A673 (cell line): ENCODE measurements around the gene C2orf68. TPM values are rescaled to one million over a fixed set of nuclear protein-coding genes. Genes with fewer than 3 reads are reported as not detected.
"Not testable (repeated sequence)": the region's sequence is repeated elsewhere in the genome, so short reads cannot be mapped to it uniquely, and the experiment has no call there.

Source experiments
- BruUV-seq: library from RNA; stranded (reverse); fragments of 400-500 nt; replicated peaks from 2 replicates; lab custom pipeline; 2021; lab: Mats Ljungman, UMichigan
- CTCF ChIA-PET: fragments of 300-600 bp; sonication (Branson Sonifier 250); formaldehyde crosslinking; loops from one replicate; lab custom pipeline; 2022; ENCODE audit warnings: antibody characterized with exemption; lab: Charles Lee
- POLR2A ChIA-PET: fragments of 300-600 bp; sonication (Branson Sonifier 250); formaldehyde crosslinking; loops from one replicate; lab custom pipeline; 2022; ENCODE audit warnings: antibody characterized with exemption; ENCODE audit not compliant: low non-redundant PET; lab: Charles Lee
- DNase-seq: peaks from one replicate; pipeline ENCODE4 v3.0.0-alpha.2; 2015; ENCODE audit warnings: low spot score
- H3K27ac ChIP-seq: fragments of 200-600 bp; sonication (generic); 2 replicates; pipeline ENCODE4 v1.5.1; 2016; ENCODE audit warnings: mixed run types, low read depth, mild to moderate bottlenecking, mixed read lengths, antibody characterized with exemption, low read length; ENCODE audit not compliant: poor library complexity, severe bottlenecking
- H3K27me3 ChIP-seq: fragments of 200-600 bp; sonication (generic); replicated peaks from 2 replicates; pipeline ENCODE4 v1.6.1; 2017; ENCODE audit warnings: mixed run types, low read depth, mild to moderate bottlenecking, mixed read lengths, antibody characterized with exemption, low read length; ENCODE audit not compliant: insufficient read depth, poor library complexity
- H3K36me3 ChIP-seq: fragments of 200-600 bp; sonication (generic); 2 replicates; pipeline ENCODE4 v1.6.1; 2016; ENCODE audit warnings: mixed run types, mild to moderate bottlenecking, mixed read lengths, antibody characterized with exemption, low read length; ENCODE audit not compliant: insufficient read depth, poor library complexity, severe bottlenecking
- H3K4me1 ChIP-seq: fragments of 200-600 bp; sonication (generic); 2 replicates; pipeline ENCODE4 v1.6.1; 2017; ENCODE audit warnings: mixed run types, mild to moderate bottlenecking, mixed read lengths, antibody characterized with exemption, low read length; ENCODE audit not compliant: insufficient read depth, poor library complexity, severe bottlenecking
- H3K4me3 ChIP-seq: fragments of 200-600 bp; sonication (generic); 2 replicates; pipeline ENCODE4 v1.5.1; 2016; ENCODE audit warnings: low read depth, mixed run types, mild to moderate bottlenecking, mixed read lengths, low read length; ENCODE audit not compliant: poor library complexity, severe bottlenecking
- H3K9me3 ChIP-seq: fragments of 200-600 bp; sonication (generic); 2 replicates; pipeline ENCODE4 v1.6.1; 2016; ENCODE audit warnings: mixed run types, low read depth, mild to moderate bottlenecking, mixed read lengths, antibody characterized with exemption, low read length; ENCODE audit not compliant: poor library complexity, severe bottlenecking
- EZH2 ChIP-seq: fragments of 200-600 bp; sonication (generic); IDR thresholded peaks from 2 replicates; pipeline ENCODE4 v1.6.1; 2017; ENCODE audit warnings: borderline replicate concordance, low read depth, mild to moderate bottlenecking, mixed read lengths, antibody characterized with exemption, low read length; ENCODE audit not compliant: poor library complexity, severe bottlenecking
- intact Hi-C: fragments of 100-400 bp; cut with micrococcal nuclease; formaldehyde crosslinking; loops from one replicate; pipeline ENCODE4 v1.10.0; 2022; ENCODE audit not compliant: unreplicated experiment
- total RNA-seq: library from RNA; stranded (reverse); gene quantifications from 2 replicates; pipeline ENCODE4 v1.2.3, GENCODE V29; 2021
- TF ChIP-seq, protein P1 (sequence below): fragments of 300-800, 200-600 bp; sonication (generic); conservative IDR thresholded peaks from 2 replicates; pipeline ENCODE4 v1.5.1; 2017; ENCODE audit warnings: low read depth, mild to moderate bottlenecking, antibody characterized with exemption, low read length, moderate library complexity, mixed read lengths

C2orf68 gene
- total RNA-seq, 1 experiment from 2014 or later, result 46.4 TPM

DNA sequence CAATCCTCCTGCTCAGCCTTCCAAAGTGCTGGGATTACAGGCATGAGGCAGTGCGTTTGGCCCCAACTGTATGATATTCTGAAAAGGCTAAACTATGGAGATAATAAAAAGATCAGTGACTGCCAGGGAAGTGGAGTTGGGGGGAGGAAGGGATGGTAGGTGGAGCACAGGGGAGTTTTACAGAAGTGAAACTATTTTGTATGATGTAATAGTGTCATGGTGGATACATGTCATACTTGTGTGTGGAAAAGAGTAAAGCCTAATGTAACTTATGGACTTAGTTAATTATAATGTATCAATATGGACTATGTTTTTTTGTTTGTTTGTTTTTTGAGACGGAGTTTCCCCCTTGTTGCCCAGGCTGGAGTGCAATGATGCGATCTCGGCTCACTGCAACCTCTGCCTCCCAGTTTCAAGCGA is 47.7 kb downstream of the C2orf68 start:
- no peaks in the 10 kb centered on the region for H3K27me3 ChIP-seq
- H3K36me3 ChIP-seq, result no peaks in the 10 kb centered on the region
- no TSS peak for BruUV-seq
- no peak for TF ChIP-seq EZH2
- TF ChIP-seq, protein P1, sequence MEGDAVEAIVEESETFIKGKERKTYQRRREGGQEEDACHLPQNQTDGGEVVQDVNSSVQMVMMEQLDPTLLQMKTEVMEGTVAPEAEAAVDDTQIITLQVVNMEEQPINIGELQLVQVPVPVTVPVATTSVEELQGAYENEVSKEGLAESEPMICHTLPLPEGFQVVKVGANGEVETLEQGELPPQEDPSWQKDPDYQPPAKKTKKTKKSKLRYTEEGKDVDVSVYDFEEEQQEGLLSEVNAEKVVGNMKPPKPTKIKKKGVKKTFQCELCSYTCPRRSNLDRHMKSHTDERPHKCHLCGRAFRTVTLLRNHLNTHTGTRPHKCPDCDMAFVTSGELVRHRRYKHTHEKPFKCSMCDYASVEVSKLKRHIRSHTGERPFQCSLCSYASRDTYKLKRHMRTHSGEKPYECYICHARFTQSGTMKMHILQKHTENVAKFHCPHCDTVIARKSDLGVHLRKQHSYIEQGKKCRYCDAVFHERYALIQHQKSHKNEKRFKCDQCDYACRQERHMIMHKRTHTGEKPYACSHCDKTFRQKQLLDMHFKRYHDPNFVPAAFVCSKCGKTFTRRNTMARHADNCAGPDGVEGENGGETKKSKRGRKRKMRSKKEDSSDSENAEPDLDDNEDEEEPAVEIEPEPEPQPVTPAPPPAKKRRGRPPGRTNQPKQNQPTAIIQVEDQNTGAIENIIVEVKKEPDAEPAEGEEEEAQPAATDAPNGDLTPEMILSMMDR, result no peak
- no peaks in the 10 kb centered on the region for H3K9me3 ChIP-seq
- peaks cover 15% of the 10 kb centered on the region for H3K4me1 ChIP-seq
- no peak overlapping the region for H3K27ac ChIP-seq
- DNase-seq, result no peak
- intact Hi-C loops, result no loop called here
- no peak overlapping the region for H3K4me3 ChIP-seq
- ChIA-PET CTCF (no interaction called here), POLR2A (no interaction called here)

DNA sequence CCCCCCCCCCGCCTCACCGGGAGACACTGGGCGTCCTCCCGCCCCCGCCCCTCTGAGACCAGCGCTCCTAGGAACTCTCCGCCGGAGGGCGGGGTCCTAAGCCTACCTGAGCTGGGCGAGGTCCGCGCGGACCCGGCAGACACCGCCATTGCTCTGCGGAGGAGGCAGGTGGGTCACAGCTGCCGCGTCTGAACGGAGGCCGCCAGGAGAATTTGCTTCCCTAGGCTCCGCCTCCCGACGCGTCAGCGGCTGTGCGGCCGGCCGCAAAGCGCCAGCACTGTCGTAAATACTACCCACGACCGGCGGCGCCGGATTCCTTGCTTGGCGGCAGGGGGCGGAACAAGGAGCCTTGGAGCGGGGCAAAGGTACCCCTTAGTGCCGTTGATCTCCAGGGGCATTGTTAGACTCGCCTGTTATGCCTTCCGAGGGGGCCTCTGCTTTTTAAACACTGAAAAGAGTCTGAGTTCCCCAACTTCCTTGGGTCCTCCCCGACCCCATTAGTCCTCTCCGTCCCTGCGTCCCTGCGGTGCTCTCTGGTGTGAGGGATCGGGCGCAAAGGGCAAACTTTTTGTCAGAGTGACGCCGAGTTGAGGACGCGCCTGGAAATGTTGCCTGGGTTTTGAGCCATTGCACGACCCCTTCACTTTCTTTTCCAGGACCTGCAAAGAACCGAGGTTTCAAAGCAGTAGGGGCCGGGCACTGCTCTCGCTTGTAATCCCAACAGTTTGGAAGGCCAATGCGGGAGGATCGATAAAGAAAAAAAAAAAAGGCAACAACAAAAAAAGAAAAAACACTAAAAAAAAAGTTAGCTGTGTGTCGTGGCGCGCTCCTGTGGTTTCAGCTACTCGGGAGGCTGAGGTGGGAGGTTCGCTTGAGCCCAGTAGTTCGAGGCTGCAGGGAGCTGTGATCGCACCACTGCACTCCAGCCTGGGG is 50.3 kb downstream of the C2orf68 start, which contains the start of gene GGCX:
GGCX (minus strand) TSS at position 214 of the 933 bp plus-strand sequence; CDS start at position 149, 65 bp downstream.
- TSS peak; percentile 93 for BruUV-seq
- peak; percentile 98 for DNase-seq
- Histone ChIP-seq H3K36me3 (peaks cover 11% of the 10 kb centered on the region), H3K4me3 (peak within 1 kb of the TSS; percentile 63), H3K27ac (peak within 1 kb of the TSS; percentile 79), H3K9me3 (no peaks in the 10 kb centered on the region), H3K4me1 (peaks cover 15% of the 10 kb centered on the region), H3K27me3 (no peaks in the 10 kb centered on the region)
- TF ChIP-seq EZH2, result no peak
- TF ChIP-seq, protein P1, result no peak
- CTCF ChIA-PET, result interaction anchor here (0.6 to 2.0 kb wide), 2 partner anchors 9 to 812 kb away, joined by 3 to 10 read pairs; no protein-coding TSS in a partner anchor
- intact Hi-C loops, result no loop called here
- POLR2A ChIA-PET, result interaction anchor here (0.6 to 0.8 kb wide), 5 partner anchors 13 to 223 kb away, joined by 3 to 7 read pairs (median 4); no protein-coding TSS in a partner anchor

DNA sequence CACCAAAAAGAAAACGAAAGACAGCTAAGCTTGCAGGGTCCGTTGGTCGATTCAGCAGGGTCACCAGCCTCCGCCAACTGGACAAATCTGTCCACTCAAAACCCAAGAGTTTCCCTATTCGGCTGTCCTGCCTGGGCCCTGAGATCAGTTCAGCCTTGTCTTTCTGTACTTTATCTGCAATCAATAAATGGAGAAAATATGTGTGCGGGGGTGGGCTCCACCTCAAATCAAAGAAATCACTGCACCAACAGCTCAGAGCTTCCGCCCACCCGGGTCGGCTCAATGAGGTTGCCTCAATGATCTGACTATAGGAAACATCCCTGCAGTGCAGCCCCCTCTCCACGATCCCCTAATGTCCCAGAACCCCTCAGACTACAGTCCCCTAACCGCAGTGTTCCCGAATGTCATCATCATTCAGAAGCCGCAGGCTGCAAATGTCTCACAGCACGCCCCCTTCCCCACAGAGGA is 51.0 kb downstream of the C2orf68 start:
- TF ChIP-seq, protein P1, result no peak
- TF ChIP-seq EZH2, result no peak
- H3K27me3 ChIP-seq, result no peaks in the 10 kb centered on the region
- peaks cover 15% of the 10 kb centered on the region for H3K4me1 ChIP-seq
- DNase-seq, result no peak
- H3K9me3 ChIP-seq, result no peaks in the 10 kb centered on the region
- POLR2A ChIA-PET, result interaction anchor here (0.7 to 0.8 kb wide), 4 partner anchors 12 to 147 kb away, joined by 5 to 7 read pairs (median 6); partner anchors contain the start of gene RNF181
- no TSS peak for BruUV-seq
- peaks cover 17% of the 10 kb centered on the region for H3K36me3 ChIP-seq
- peak overlapping the region; percentile 63 for H3K4me3 ChIP-seq
- H3K27ac ChIP-seq, result peak overlapping the region; percentile 79
- CTCF ChIA-PET, result interaction anchor here (0.6 to 2.0 kb wide), 2 partner anchors 9 to 812 kb away, joined by 3 to 10 read pairs; no protein-coding TSS in a partner anchor
- intact Hi-C loops, result no loop called here

DNA sequence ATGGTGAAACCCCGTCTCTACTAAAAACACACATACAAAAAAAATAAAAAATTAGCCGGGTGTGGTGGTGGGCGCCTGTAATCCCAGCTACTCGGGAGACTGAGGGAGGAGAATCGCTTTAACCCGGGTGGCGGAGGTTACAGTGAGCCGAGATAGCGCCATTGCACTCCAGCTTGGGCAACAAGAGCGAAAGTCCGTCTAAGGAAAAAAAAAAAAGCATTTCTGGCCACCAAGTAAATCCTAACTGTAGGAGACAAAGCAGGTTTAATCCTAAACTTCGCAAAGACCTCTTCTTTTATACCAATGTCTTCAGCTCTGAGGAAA is 51.5 kb downstream of the C2orf68 start:
- Histone ChIP-seq H3K4me3 (peak overlapping the region; percentile 63), H3K4me1 (peaks cover 15% of the 10 kb centered on the region), H3K27ac (peak overlapping the region; percentile 79), H3K36me3 (peaks cover 21% of the 10 kb centered on the region)
- POLR2A ChIA-PET, result interaction anchor here (0.7 kb wide), 3 partner anchors 35 to 146 kb away, joined by 5 to 7 read pairs (median 7); partner anchors contain the start of gene RNF181
- DNase-seq, H3K9me3 ChIP-seq, intact Hi-C loops, H3K27me3 ChIP-seq, BruUV-seq: not testable (repeated sequence)
- CTCF ChIA-PET, result interaction anchor here (2.0 kb wide), 1 partner anchor 8 kb away, joined by 10 read pairs; no protein-coding TSS in a partner anchor
